GM23248 (cell line): Measurements from ENCODE around the gene KDM2A. TPM values are rescaled to one million over a fixed set of nuclear protein-coding genes. Genes with fewer than 3 reads are reported as not detected.
A peak's percentile ranks its signal among the peaks of the same experiment; 100 is the strongest.

ENCODE experiments used
- DNase-seq: peaks from one replicate; pipeline ENCODE4 v3.0.0-alpha.2; 2015
- H2AFZ ChIP-seq: fragments of 200-600 bp; sonication (generic); 2 replicates; pipeline ENCODE4 v1.6.1; 2016; ENCODE audit warnings: antibody characterized with exemption
- H3F3A ChIP-seq: fragments of 200-600 bp; sonication (generic); 2 replicates; pipeline ENCODE4 v1.6.1; 2016; ENCODE audit warnings: mild to moderate bottlenecking, antibody characterized with exemption, mixed run types; ENCODE audit not compliant: insufficient read depth
- H3K27ac ChIP-seq: fragments of 200-600 bp; sonication (generic); 2 replicates; pipeline ENCODE4 v1.5.1; 2016; ENCODE audit warnings: mild to moderate bottlenecking
- H3K27me3 ChIP-seq: fragments of 200-600 bp; sonication (generic); replicated peaks from 2 replicates; pipeline ENCODE4 v1.6.1; 2016; ENCODE audit warnings: mild to moderate bottlenecking; ENCODE audit not compliant: insufficient read depth
- H3K36me3 ChIP-seq: fragments of 200-600 bp; sonication (generic); 2 replicates; pipeline ENCODE4 v1.6.1; 2016; ENCODE audit warnings: low read depth, mild to moderate bottlenecking
- H3K4me1 ChIP-seq: fragments of 200-600 bp; sonication (generic); 2 replicates; pipeline ENCODE4 v1.6.1; 2016; ENCODE audit warnings: mild to moderate bottlenecking; ENCODE audit not compliant: insufficient read depth
- H3K4me2 ChIP-seq: fragments of 200-600 bp; sonication (generic); one replicate; pipeline ENCODE4 v1.6.1; 2016; ENCODE audit warnings: mild to moderate bottlenecking; ENCODE audit not compliant: unreplicated experiment
- H3K4me3 ChIP-seq: fragments of 200-600 bp; sonication (generic); 2 replicates; pipeline ENCODE4 v1.5.1; 2016; ENCODE audit warnings: mild to moderate bottlenecking
- H3K79me2 ChIP-seq: fragments of 200-600 bp; sonication (generic); 2 replicates; pipeline ENCODE4 v1.6.1; 2016; ENCODE audit warnings: mild to moderate bottlenecking; ENCODE audit not compliant: insufficient read depth
- H3K9ac ChIP-seq: fragments of 200-600 bp; sonication (generic); 2 replicates; pipeline ENCODE4 v1.6.1; 2016; ENCODE audit warnings: mild to moderate bottlenecking
- H3K9me2 ChIP-seq: fragments of 200-600 bp; sonication (generic); 2 replicates; pipeline ENCODE4 v1.6.1; 2016; ENCODE audit warnings: mixed run types, mild to moderate bottlenecking, moderate library complexity; ENCODE audit not compliant: insufficient read depth
- H3K9me3 ChIP-seq: fragments of 200-600 bp; sonication (generic); one replicate; pipeline ENCODE4 v1.6.1; 2017; ENCODE audit warnings: low read depth
- H4K20me1 ChIP-seq: fragments of 200-600 bp; sonication (generic); 2 replicates; pipeline ENCODE4 v1.6.0; 2016; ENCODE audit not compliant: insufficient read depth
- EZH2 ChIP-seq: fragments of 200-600 bp; sonication (generic); IDR thresholded peaks from 2 replicates; pipeline ENCODE4 v1.6.1; 2018; ENCODE audit warnings: antibody characterized with exemption, mild to moderate bottlenecking; ENCODE audit not compliant: insufficient read depth, poor library complexity, severe bottlenecking
- EZH2phosphoT487 ChIP-seq: fragments of 200-600 bp; sonication (generic); IDR thresholded peaks from 2 replicates; pipeline ENCODE4 v1.6.1; 2018; ENCODE audit warnings: antibody characterized with exemption, moderate library complexity, mild to moderate bottlenecking, low read depth; ENCODE audit not compliant: insufficient read depth
- WGBS, 2 experiments: methylation state at CpG; one replicate each; pipeline ENCODE4 v1.1.6; 2015 to 2017; ENCODE audit warnings: low lambda C conversion rate in 2 of 2, low coverage in 1 of 2; ENCODE audit errors: missing lambda C conversion rate in 2 of 2; 5-methylcytosine and 5-hydroxymethylcytosine counted together
- in situ Hi-C: fragments of 300-500 bp; cut with MboI; formaldehyde crosslinking; loops from 2 replicates; pipeline ENCODE4 v1.15.0; 2020
- polyA plus RNA-seq: library from polyadenylated mRNA; unstranded; fragments of >200 nt; fragmentation: Nextera tagmentation; extraction: Ambion mirVana; gene quantifications from 2 replicates; pipeline ENCODE4 v1.2.1, GENCODE V29; 2016
- total RNA-seq: library from RNA; depleted of rRNA; stranded (reverse); fragments of >200 nt; shearing (Covaris generic); gene quantifications from 2 replicates; pipeline ENCODE4 v1.2.3, GENCODE V29; 2014

KDM2A gene
- total and polyA plus RNA-seq, 2 experiments from 2014 or later, result 12.1 to 34.4 TPM

GRCh38 chr11:67261640-67261945 lies 142.5 kb downstream of the KDM2A start:
- H3K9ac ChIP-seq, result peak overlapping the region; percentile 60; the same call in 1 of the 2 replicates

GRCh38 chr11:67261946-67262681 lies 143.1 kb downstream of the KDM2A start:
- peaks cover 1% of the 10 kb centered on the region; the same call in 1 of the 2 replicates for H3K36me3 ChIP-seq
- no peaks in the 10 kb centered on the region for H3K9me2 ChIP-seq
- in situ Hi-C loops, result no loop called here
- no peak overlapping the region for H3K27ac ChIP-seq
- H3K79me2 ChIP-seq, result peaks cover 10% of the 10 kb centered on the region
- no peak overlapping the region for H3K4me3 ChIP-seq
- H3K27me3 ChIP-seq, result no peaks in the 10 kb centered on the region
- peaks cover 15% of the 10 kb centered on the region for H3K4me1 ChIP-seq
- DNase-seq, result no peak
- no peak overlapping the region for H3K9ac ChIP-seq
- 49 to 51% methylated on average over 18 of the region's 18 CpGs for WGBS, 2 experiments
- TF ChIP-seq EZH2 (no peak), EZH2phosphoT487 (no peak)
- peak overlapping the region; percentile 86 for H3K4me2 ChIP-seq
- H3K9me3 ChIP-seq, result no peaks in the 10 kb centered on the region
- no peaks in the 10 kb centered on the region for H4K20me1 ChIP-seq
- peaks cover 28% of the 10 kb centered on the region for H3F3A ChIP-seq
- H2AFZ ChIP-seq, result peak overlapping the region; percentile 88

More at GRCh38 chr11:67261640-67261945, 142.5 kb downstream of the KDM2A start:
- no peak for DNase-seq
- Histone ChIP-seq H3K27me3 (no peaks in the 10 kb centered on the region), H3K4me1 (peaks cover 15% of the 10 kb centered on the region), H4K20me1 (no peaks in the 10 kb centered on the region), H3K9me2 (no peaks in the 10 kb centered on the region), H3K4me2 (peak overlapping the region; percentile 74), H3K79me2 (peaks cover 5% of the 10 kb centered on the region), H3K36me3 (peaks cover 7% of the 10 kb centered on the region; the same call in 1 of the 2 replicates), H3K4me3 (peak overlapping the region; percentile 68), H2AFZ (peak overlapping the region; percentile 88), H3K27ac (no peak overlapping the region), H3K9me3 (no peaks in the 10 kb centered on the region), H3F3A (peaks cover 33% of the 10 kb centered on the region)
- no peak for TF ChIP-seq EZH2phosphoT487
- TF ChIP-seq EZH2, result no peak
- in situ Hi-C loops, result no loop called here
- WGBS, 2 experiments, result 17 to 30% methylated on average over 12 to 18 of the region's 18 CpGs

- Histone ChIP-seq H3K4me1 (peaks cover 21% of the 10 kb centered on the region), H3F3A (peaks cover 22% of the 10 kb centered on the region), H3K36me3 (no peaks in the 10 kb centered on the region), H3K9me2 (no peaks in the 10 kb centered on the region), H3K27ac (peak overlapping the region; percentile 73), H3K9me3 (no peaks in the 10 kb centered on the region), H2AFZ (peak overlapping the region; percentile 84), H3K4me2 (peak overlapping the region; percentile 86), H3K4me3 (peak overlapping the region; percentile 37; the same call in 1 of the 2 replicates), H4K20me1 (no peaks in the 10 kb centered on the region), H3K9ac (peak overlapping the region; percentile 54), H3K27me3 (no peaks in the 10 kb centered on the region), H3K79me2 (peaks cover 19% of the 10 kb centered on the region)
- TF ChIP-seq EZH2phosphoT487, result no peak
- no peak for TF ChIP-seq EZH2
- WGBS, 2 experiments, result 3 to 5% methylated on average over 22 of the region's 22 CpGs
- DNase-seq, result peak; percentile 94
- in situ Hi-C loops, result no loop called here
These were observed 143.9 kb downstream of the KDM2A start for GRCh38 chr11:67262731-67263675.

GRCh38 chr11:67264260-67264659 lies 145.2 kb downstream of the KDM2A start:
- Histone ChIP-seq H3K36me3 (no peaks in the 10 kb centered on the region), H3K9ac (no peak overlapping the region), H3K79me2 (peaks cover 32% of the 10 kb centered on the region), H3K4me2 (no peak overlapping the region), H4K20me1 (no peaks in the 10 kb centered on the region), H3K4me1 (peaks cover 22% of the 10 kb centered on the region), H2AFZ (no peak overlapping the region), H3K27me3 (no peaks in the 10 kb centered on the region), H3K4me3 (no peak overlapping the region), H3K9me2 (no peaks in the 10 kb centered on the region), H3F3A (peaks cover 15% of the 10 kb centered on the region), H3K27ac (no peak overlapping the region), H3K9me3 (no peaks in the 10 kb centered on the region)
- in situ Hi-C loops, result no loop called here
- WGBS, 2 experiments, result 86 to 89% methylated on average over 5 of the region's 5 CpGs
- no peak for DNase-seq
- TF ChIP-seq EZH2phosphoT487 (no peak), EZH2 (no peak)
